ENCODE results near the gene ARFGEF2.

The ARFGEF2 gene

DNA sequence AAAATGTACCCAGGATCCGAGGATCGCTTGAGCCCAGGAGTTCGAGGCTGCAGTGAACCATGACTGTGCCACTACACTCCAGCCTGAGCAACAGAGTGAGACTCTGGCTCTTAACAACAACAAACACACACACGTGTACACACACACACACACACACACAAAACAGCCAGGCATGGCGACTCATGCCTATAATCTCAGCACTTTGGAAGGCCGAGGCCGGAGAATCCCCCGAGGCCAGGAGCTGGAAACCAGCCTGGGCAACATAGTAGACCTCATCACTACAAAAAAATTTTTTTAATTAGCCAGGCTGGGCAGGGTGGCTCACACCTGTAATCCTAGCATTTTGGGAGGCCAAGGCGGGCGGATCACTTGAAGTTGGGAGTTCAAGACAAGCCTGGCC, 23.3 kb upstream of the ARFGEF2 start:
- DNase-seq (ENCODE audit: insufficient read length, low spot score) (no peak), FAIRE-seq (peak; percentile 36)

DNA sequence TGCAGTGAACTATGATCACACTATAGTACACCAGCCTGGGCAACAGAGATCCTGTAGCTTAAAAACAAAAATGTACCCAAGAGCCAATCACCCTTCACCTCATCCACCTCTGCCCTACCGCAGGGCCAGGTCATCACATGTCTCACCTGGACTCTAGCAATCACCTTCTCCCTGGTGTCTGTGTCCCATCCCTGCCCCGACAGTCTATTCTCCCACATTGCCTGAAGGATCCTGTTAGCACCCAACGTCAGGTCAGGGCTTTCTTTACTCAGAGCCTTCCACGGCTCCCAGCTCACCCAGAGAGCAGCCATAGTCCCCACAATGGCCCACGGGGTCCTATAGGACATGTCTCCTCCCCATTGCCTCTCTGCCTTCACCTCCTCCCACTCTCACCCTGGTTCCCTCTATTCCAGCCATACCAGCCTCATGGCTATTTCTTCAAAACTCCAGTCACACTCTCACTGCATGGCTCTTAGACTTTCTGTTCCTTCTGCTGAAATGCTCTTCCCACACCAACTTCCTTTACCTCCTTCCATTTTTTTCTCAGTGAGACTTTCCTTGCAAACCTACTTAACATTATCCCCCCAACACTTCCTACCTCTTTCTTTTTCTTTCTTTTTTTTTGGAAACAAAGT, 22.5 kb upstream of the ARFGEF2 start:
- DNase-seq (ENCODE audit: insufficient read length, low spot score): no peak
- FAIRE-seq: no peak

DNA sequence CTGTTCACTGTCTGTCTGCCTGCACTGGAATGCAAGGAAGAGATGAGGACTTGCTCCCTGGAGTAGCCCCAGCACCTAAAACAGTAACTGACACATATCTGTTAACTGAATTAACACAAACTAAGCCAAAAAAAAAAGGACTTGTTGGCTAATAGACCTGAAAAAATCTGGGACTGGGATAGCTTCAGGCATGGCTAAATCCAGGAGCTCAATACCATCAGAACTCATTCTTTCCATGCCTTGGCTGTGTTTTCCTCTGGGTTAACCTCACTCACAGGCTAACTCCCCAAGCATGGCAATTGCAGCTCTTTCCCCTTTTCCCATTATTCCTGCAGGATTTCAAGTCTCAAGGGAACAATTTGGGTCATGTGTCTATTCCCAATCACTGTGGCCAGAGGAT, 21.6 kb upstream of the ARFGEF2 start:
- DNase-seq (ENCODE audit: insufficient read length, low spot score): no peak
- FAIRE-seq: no peak

DNA sequence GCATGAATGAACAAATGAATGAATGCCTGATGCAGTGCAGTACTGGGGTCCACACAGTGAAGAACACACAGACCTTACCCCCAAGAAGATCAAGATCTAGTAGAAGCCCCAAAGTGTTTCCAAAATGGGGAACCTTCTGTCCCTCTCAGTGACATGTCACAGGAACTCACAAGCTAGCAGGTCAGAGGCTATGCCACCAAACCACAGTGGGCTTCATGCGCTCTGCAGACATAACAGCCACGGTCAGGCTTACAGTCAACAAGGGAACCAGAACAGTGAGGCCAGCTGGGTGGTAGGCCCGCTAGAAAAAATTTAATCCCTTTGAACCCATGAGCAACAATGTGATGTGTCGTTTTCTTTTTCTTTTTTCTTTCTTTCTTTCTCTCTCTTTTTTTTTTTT, 20.2 kb upstream of the ARFGEF2 start:
- DNase-seq (ENCODE audit: insufficient read length, low spot score): no peak
- FAIRE-seq: no peak

DNA sequence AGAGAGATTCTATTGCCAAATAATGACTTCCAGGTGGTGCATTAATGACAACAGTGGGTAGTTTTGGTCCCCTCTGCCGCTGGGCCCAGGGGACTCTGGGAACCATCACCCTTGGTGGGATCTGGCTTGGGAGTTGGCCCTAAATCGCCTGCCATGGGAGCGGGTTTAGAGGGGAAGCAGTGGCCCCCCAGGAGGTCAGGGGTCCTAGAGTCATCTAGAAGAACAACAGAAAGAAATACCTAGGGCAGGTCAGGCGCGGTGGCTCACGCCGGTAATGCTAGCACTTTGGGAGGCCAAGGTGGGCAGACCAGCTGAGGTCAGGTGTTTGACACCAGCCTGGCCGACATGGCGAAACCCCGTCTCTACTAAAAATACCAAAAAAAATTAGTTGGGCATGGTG, 17.8 kb upstream of the ARFGEF2 start:
- DNase-seq (ENCODE audit: insufficient read length, low spot score): no peak
- FAIRE-seq: no peak

DNA sequence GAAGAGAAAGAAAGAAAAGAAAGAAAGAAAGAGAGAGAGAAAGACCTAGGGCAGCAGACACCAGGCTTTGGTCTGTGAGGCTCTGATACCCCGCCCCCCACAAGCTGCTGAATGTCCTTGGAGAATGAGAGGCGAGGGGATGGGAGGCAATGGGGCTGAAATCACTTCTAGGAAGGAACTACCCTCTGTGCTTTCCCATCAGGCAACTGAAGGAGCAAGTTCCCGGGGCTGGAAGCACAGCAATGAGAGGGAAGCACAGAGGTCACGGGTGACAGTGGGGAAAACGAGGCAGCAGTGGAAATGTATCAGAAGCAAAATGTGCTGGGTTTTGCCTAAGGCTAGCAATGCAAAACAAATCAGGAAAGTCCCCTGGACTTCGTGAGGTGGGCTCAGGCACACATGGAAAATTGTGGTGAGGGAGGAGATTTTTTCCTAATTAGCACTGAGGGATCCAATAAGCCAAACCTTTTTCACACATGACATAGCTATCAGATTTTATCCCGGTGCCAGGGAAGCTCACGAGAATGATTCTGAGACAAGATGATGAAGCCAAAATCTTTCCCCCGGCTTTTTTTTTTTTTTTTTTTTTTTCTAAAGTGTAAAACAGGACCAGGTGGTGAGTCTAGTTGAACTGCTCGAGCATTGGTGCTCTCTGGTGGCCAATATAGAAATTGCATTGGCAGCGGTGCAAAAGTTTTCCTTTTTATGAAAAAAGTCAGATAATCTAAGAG, 16.8 kb upstream of the ARFGEF2 start:
- DNase-seq (ENCODE audit: insufficient read length, low spot score) (peak; percentile 92), FAIRE-seq (peak; percentile 16)

DNA sequence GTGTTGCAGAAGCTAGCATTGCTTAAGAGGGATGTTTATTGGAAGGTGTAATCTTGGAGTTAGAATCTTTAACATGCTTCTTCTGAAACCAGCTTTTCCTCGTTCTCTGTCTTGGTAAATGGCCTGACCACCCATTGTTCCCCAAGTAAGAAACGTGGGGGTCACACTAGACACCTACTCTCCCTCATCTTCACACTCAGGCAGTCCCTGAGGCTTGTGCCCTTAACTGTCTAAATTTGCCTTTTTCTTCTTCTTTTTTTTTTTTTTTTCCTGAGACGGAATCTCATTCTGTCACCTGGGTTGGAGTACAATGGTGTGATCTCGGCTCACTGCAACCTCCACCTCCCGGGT, 16.2 kb upstream of the ARFGEF2 start:
- no peak for FAIRE-seq
- DNase-seq (ENCODE audit: insufficient read length, low spot score): no peak

DNA sequence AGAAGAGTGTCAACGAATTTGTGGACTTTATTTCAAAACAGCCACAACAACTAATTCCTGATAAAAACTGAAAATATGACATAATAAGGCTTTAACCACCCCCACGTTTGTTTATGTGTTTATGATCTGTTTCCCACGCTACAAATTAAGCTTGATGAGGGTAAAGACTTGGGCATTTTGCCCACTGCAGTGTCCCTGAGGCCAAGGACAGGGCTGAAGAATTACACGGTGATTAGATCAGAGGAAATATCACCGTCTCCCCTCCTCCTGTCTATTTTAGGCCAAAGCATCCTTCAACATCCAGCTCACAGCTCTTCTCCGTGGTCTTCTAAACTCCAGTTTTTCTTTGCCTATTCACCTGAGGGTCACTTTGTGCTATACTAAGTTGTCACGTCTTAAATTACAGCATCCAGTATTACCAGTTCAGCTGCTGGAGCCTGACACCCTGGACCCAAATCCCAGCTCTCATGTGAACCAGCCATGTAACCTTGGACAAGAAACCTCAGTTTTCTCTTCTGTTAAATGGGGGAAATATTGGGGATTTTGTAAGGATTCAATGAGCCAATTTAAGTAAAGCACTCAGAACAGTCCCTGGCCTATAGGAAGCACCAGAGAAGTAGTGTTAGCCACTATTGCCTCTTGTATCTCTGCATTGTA, 15.2 kb upstream of the ARFGEF2 start:
- FAIRE-seq: no peak

DNA sequence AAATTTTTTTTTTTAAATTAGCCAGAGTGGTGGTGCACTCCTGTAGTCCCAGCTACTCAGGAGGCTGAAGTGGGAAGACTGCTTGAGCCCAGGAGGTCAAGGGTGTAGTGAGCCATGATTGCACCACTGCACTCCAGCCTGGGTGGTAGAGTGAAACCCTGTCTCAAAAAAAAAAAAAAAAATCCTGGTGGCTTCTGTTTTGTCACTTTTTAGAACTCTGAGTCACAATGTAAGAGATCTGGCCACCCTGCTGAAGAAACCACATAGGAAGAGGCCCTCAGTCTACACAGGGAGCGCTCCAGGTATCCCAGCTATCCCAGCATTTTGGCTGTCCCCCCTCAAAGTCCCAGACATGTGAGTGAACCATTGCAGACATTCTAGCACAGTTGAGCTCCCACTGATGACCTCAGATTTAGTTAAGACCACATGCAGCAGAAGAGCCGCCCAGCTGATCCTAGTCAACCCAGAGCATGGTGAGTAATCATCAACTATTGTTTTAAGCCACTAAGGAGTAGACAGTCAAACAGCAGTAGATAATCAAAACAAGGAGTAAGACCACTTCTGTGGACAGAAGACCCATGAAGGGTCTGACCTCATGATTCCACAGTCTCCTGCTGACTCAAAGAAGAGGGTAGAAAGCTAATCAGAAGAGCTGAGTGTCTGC, 12.7 kb upstream of the ARFGEF2 start:
- peak; percentile 49 for FAIRE-seq

More for the DNA sequence above, 15.2 kb upstream of the ARFGEF2 start:
- DNase-seq (ENCODE audit: insufficient read length, low spot score): no peak

DNA sequence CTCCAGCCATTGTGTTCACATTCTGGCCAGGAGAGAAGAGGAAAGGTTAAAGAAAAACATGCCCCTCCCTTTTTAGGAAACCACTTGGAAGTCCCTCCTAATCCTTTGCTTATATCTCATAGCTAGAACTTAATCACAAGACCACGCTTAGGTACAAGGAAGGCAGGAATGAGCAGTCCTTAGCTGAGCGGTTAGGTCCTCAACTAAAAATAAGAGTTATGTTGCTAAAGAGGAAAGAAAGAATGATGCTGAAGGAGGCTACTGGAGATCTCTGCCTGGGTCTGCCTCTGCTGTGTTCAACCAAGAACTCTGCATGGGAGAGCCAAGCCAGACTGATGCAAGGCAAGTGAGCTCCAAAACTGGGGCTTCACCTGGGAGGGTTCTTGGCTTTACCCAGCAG, 11.6 kb upstream of the ARFGEF2 start:
- DNase-seq (ENCODE audit: insufficient read length, low spot score) (no peak), FAIRE-seq (no peak)

More for the DNA sequence above, 12.7 kb upstream of the ARFGEF2 start:
- no peak for DNase-seq (ENCODE audit: insufficient read length, low spot score)

DNA sequence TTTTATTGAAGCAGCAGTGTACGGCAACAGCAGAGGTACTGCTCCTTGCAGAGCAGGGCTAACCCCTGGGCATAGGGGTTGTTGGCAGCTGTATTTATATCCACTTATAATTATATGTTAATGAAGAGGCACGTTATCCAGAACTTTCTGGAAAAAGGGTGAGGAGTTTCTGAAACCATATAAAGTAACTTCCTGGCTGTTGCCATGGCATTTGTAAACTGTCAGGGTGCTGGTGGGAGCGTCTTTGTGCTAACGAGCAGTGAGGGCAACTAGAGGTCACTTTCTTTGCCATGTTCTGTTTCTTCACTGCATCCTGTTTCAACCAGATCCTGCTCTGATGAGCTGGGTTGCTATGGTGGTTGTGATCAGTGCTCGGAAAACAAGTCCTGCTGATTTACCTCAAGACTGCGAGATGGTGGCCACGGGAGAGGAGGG, 11.1 kb upstream of the ARFGEF2 start:
- DNase-seq (ENCODE audit: insufficient read length, low spot score) (no peak), FAIRE-seq (peak; percentile 28)

DNA sequence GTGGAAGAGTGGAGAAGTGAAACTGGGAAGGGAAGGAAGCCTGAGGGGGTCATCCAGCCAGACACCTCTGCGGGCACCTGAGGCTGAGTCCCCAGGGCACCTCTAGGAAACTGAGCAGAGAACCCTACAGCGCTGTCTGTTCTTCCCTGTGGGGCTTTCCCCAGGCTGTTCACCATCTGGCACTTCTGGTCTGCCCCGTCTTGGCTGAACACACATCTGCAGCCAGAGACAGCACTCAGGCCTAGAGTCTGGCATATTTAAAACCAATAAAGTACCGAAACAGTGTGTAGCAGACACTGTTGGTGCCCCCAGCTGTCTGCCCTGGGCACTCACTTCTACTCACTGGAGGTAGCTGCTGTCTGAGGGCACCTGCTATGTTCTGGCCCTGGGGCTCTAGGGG, 9.4 kb upstream of the ARFGEF2 start:
- FAIRE-seq (no peak), DNase-seq (ENCODE audit: insufficient read length, low spot score) (no peak)

DNA sequence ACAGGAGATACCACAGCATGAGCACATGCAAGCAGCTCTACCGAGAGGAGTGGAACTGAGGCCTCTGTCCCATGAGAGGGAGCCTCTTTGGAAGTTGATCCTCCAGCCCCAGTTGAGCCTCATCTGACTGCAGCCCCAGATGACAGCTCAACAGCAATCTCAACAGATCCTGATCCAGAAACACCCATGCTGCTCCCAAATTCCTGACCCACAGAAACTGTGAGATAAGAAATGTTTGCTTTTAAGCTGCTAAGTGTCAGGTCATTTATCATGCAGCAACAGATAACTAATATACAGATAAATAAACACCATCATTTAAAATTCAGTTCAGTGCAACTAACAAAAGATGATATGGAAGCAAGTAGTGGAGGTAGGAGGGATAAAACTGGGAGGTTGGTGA, 4.8 kb upstream of the ARFGEF2 start:
- FAIRE-seq: peak; percentile 63
- no peak for DNase-seq (ENCODE audit: insufficient read length, low spot score)

DNA sequence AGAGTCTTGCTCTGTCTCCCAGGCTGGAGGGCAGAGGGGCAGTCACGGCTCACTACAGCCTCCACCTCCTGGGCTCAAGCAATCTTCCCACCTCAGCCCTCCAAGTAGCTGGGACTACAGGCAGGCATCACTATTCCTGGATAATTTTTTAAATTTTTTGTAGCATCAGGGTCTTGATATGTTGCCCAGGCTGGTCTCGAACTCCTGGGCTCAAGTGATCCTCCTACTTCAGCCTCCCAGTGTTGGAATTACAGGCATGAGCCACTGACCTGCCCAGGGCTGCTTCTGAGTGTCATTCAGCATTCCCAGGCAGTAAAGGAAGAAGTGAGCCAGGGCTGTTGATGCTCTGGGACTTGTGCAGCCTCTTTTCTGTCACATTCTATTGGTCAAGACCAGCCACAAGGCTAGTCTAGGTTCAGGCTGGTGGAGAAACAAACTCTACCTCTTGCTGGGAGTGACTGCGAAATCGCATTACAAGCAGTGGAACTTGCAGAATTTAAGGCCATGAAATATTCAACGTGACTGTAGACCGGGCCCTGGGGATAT, 2.1 kb upstream of the ARFGEF2 start:
- FAIRE-seq (peak; percentile 51), DNase-seq (ENCODE audit: insufficient read length, low spot score) (no peak)

DNA sequence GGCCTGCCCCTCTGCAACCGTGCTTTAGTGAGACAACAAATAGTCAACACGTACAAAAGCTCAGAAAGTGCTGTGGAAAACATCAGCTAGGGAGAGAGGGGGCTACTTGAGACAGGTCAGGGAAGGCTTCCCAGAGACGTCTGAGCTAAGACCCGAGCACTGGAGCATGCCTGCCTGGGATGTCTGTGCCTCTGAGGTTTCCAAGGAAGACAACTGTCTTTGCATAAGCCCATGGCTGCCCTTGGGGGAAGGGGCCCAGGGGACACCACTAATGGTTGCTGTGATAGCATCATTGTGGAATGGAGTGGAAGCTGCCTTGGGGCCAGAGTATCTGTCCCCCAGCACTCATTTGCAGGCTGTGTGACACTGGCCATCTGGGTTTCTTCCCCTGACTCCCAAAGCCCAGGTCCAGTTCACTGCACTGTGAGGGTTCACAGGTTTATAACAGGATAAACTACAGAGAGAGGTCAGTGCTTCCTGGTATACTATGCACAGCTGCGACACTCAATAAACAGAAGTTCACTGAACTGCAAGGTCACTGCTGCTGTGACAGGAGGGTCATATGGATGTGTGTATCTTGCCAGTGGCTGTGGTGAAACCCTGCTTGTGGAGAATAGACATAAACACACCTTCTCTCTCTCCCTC, 1.5 kb upstream of the ARFGEF2 start:
- FAIRE-seq (peak; percentile 88), DNase-seq (ENCODE audit: insufficient read length, low spot score) (no peak)

DNA sequence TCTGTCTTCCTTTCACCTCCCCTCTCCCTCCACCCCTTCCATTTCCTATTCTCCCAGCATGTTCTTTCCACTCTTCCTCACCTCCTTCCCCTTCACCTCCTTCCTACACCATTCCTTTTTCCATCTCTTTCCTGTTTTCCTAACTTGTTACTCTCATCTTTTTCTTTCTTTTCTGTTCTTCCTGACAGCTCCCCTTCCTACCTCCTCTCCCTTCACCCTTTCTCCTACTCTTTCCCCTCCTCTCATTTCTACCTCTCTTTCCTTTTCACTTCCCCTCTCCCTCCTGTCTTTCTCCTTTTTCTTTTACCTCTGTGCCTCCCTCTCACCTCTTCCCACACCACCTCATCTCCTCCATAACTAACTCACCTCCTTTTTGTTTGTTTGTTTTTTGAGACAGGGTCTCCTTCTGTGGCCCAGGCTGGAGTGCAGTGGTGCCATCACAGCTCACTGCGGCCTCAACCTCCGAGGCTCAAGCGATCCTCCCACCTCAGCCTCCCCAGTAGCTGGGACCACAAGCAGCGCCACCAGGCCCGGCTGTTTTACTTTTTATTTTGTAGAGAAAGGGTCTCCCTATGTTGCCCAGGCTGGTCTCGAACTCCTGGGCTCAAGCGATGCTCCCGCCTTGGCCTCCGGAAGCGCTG, 864 bp upstream of the ARFGEF2 start:
- no peak for DNase-seq (ENCODE audit: insufficient read length, low spot score)
- FAIRE-seq: no peak

DNA sequence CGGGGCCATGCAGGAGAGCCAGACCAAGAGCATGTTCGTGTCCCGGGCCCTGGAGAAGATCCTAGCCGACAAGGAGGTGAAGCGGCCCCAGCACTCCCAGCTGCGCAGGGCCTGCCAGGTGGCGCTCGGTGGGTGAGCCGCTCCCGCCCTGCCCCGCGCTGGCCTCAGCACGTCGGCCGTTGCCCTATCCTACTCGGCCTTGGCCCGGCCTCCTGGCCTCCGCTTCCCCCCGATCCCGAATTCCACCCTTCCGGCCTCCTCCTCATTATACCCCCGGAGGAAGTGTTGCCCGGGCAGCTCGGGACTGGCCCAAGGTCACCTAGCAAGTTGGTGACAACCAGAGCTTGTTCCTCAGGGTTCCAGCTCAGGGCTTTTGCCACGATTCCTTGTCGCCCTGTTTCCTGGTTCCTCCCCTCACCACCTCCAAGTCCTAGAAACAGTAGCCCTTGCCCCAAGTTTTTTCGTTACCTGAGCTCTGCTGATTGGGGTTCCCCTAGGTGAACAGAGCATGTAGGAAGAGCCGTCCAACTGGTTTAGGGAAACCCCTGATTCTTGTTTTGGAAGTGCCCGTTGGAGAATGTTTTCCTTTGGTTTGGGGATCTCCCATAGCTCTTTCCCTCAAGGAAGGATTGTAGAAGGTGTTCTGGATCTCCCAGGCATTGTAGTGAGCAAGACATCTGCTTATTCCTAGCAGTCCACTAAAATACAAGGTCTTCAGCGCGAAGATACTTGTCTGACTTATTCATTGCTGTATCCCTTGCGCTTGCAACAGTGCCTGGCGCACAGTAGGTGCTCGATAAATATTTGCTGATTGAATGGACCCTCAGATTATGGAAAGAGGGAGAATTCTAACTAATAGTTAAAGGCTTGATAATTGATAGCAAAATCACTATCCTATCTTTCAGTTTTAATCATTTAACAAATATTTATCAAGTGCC, 641 bp downstream of the ARFGEF2 start:
- FAIRE-seq (no peak), DNase-seq (ENCODE audit: insufficient read length, low spot score) (peak; percentile 72)

DNA sequence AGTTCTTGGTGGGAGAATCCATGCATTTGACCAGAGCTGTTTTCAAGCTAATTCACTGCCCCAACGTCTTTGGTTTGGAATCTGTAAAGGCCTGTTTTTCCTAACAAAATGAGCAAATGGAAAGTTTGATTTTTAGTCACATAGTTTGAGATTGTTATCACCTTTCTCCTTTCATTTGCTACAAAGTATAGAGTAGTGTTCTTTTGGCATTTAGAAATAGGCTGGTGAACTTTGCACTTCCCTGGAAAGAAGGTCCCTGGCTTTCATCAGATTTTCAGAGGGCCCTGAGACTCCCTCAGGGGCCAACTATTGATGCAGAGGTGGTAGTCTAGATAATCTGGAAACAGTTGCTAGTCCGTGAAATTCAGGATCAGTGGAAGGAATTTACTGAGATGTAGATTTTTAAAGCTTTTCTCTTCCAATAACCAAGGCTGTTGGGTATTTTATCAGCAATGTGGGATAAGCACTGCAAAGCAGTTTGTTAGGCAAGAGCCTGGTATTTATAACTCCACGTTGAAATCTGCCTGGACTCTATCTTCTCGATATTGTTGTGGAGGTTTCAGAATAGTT, 1.7 kb downstream of the ARFGEF2 start:
- DNase-seq (ENCODE audit: insufficient read length, low spot score) (no peak), FAIRE-seq (peak; percentile 44)

DNA sequence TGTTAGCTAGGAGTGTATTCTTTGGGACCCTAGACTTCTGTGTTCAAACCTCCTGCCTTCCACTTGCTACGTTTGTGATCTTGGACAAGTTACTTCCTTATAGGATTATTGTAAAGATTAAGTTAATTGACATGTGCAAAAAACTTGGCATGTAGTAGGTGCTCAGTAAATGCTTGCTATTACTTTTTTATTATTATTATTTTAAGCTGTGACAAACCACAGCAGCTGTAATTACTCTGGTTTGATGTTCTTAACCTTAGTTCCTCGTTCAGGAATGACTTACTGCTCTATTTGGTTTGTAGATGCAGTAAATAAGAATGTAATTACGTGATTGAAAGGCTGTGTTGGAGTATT, 3.2 kb downstream of the ARFGEF2 start:
- no peak for FAIRE-seq
- no peak for DNase-seq (ENCODE audit: insufficient read length, low spot score)
